Liver (tissue), 9 donors: Measurements from ENCODE around the gene ULK1. TPM values are rescaled to one million over a fixed set of nuclear protein-coding genes. Genes with fewer than 3 reads are reported as not detected.

ENCODE experiments used
- DNase-seq: peaks from one replicate; pipeline ENCODE4 v3.0.0-alpha.2; 2017; ENCODE audit warnings: low spot score
- H3K27ac ChIP-seq, 2 donors: one replicate each; pipeline ENCODE4 v1.7.0; 2013; ENCODE audit warnings: inconsistent platforms in 2 of 2, low read length in 2 of 2, control low read depth in 1 of 2, low read depth in 1 of 2, mild to moderate bottlenecking in 1 of 2
- H3K27me3 ChIP-seq, 4 donors: one replicate each; pipeline versions ENCODE4 v1.6.1 to v1.7.0; 2013; ENCODE audit warnings: low read length in 3 of 4, inconsistent platforms in 1 of 4, mild to moderate bottlenecking in 1 of 4, moderate library complexity in 1 of 4; ENCODE audit not compliant: control insufficient read depth in 4 of 4, insufficient read depth in 4 of 4
- H3K36me3 ChIP-seq, 4 donors: one replicate each; pipeline versions ENCODE4 v1.6.1 to v1.7.0; 2013; ENCODE audit warnings: low read length in 3 of 4, mild to moderate bottlenecking in 3 of 4, low read depth in 1 of 4, moderate library complexity in 1 of 4; ENCODE audit not compliant: control insufficient read depth in 4 of 4, insufficient read depth in 3 of 4
- H3K4me1 ChIP-seq, 4 donors: one replicate each; pipeline versions ENCODE4 v1.6.1 to v1.7.0; 2013; ENCODE audit warnings: low read length in 3 of 4, mild to moderate bottlenecking in 3 of 4, moderate library complexity in 1 of 4; ENCODE audit not compliant: control insufficient read depth in 4 of 4, insufficient read depth in 4 of 4
- H3K4me3 ChIP-seq, 3 donors: one replicate each; pipeline versions ENCODE4 v1.6.1 to v1.7.0; 2013; ENCODE audit warnings: low read length in 3 of 3, control low read depth in 1 of 3, low read depth in 1 of 3, mild to moderate bottlenecking in 1 of 3
- H3K9ac ChIP-seq, 2 donors: one replicate each; pipeline ENCODE4 v1.7.0; 2013; ENCODE audit warnings: low read length in 2 of 2, mild to moderate bottlenecking in 2 of 2, moderate library complexity in 2 of 2, control low read depth in 1 of 2, low read depth in 1 of 2
- H3K9me3 ChIP-seq, 4 donors: one replicate each; pipeline versions ENCODE4 v1.6.1 to v1.7.0; 2013; ENCODE audit warnings: low read length in 3 of 4; ENCODE audit not compliant: control insufficient read depth in 4 of 4
- EGR1 ChIP-seq, 2 donors: IDR thresholded peaks; 2 replicates each; pipeline ENCODE4 v1.6.1; 2016 to 2018; ENCODE audit warnings: antibody characterized with exemption in 2 of 2, low read depth in 2 of 2
- FOXA1 ChIP-seq: IDR thresholded peaks from 2 replicates; pipeline ENCODE4 v1.6.1; 2016; ENCODE audit warnings: antibody characterized with exemption
- FOXA2 ChIP-seq: IDR thresholded peaks from 2 replicates; pipeline ENCODE4 v1.6.1; 2016; ENCODE audit warnings: antibody characterized with exemption
- GABPA ChIP-seq, 2 donors: IDR thresholded peaks in 1 of 2; conservative IDR thresholded peaks in 1 of 2; 2 replicates each; pipeline ENCODE4 v1.6.1; 2016; ENCODE audit warnings: antibody characterized with exemption in 2 of 2, mild to moderate bottlenecking in 1 of 2, moderate library complexity in 1 of 2
- HNF4A ChIP-seq, 2 donors: conservative IDR thresholded peaks; 2 replicates each; pipeline ENCODE4 v1.6.1; 2016; ENCODE audit warnings: antibody characterized with exemption in 2 of 2, mild to moderate bottlenecking in 2 of 2
- HNF4G ChIP-seq: IDR thresholded peaks from 2 replicates; pipeline ENCODE4 v1.6.1; 2016; ENCODE audit warnings: antibody characterized with exemption
- JUND ChIP-seq, 2 donors: IDR thresholded peaks; 2 replicates each; pipeline ENCODE4 v1.6.1; 2016; ENCODE audit warnings: antibody characterized with exemption in 2 of 2
- NR2F2 ChIP-seq: IDR thresholded peaks from 2 replicates; pipeline ENCODE4 v1.6.1; 2016; ENCODE audit warnings: antibody characterized with exemption
- RAD21 ChIP-seq, 2 donors: IDR thresholded peaks; 2 replicates each; pipeline ENCODE4 v1.6.1; 2016; ENCODE audit warnings: antibody characterized with exemption in 2 of 2, mild to moderate bottlenecking in 2 of 2
- RXRA ChIP-seq, 2 donors: IDR thresholded peaks; 2 replicates each; pipeline ENCODE4 v1.6.1; 2017 to 2018; ENCODE audit warnings: antibody characterized with exemption in 2 of 2, mild to moderate bottlenecking in 1 of 2
- SP1 ChIP-seq: IDR thresholded peaks from 2 replicates; pipeline ENCODE4 v1.6.1; 2018; ENCODE audit warnings: antibody characterized with exemption, mild to moderate bottlenecking
- TAF1 ChIP-seq: conservative IDR thresholded peaks from 2 replicates; pipeline ENCODE4 v1.6.1; 2016; ENCODE audit warnings: antibody characterized with exemption, mild to moderate bottlenecking
- YY1 ChIP-seq: IDR thresholded peaks from 2 replicates; pipeline ENCODE4 v1.6.1; 2016; ENCODE audit warnings: antibody characterized with exemption, mild to moderate bottlenecking
- WGBS: extraction: QIAGEN DNeasy Blood & Tissue Kit; methylation state at CpG from one replicate; pipeline ENCODE4 v1.1.7; 2013; 5-methylcytosine and 5-hydroxymethylcytosine counted together
- polyA plus RNA-seq, 2 donors: library from polyadenylated mRNA; stranded (reverse) in 1 of 2; unstranded in 1 of 2; fragments of 200-250 nt in 1 of 2; fragments of >200 nt in 1 of 2; fragmentation: Nextera tagmentation in 1 of 2; extraction: Ambion mirVana in 1 of 2; gene quantifications; one replicate each; pipeline versions ENCODE4 v1.2.1 to v1.2.3, GENCODE V29; 2013 to 2015
- total RNA-seq, 2 donors: library from RNA; depleted of rRNA; stranded (reverse); fragments of >200 nt; gene quantifications; one replicate each; pipeline ENCODE4 v1.2.3, GENCODE V29; 2014
- TF ChIP-seq, protein P1 (sequence below): IDR thresholded peaks from 2 replicates; pipeline ENCODE4 v1.6.1; 2016; ENCODE audit warnings: antibody characterized with exemption
- TF ChIP-seq, protein P2 (sequence below): IDR thresholded peaks from 2 replicates; pipeline ENCODE4 v1.6.1; 2016; ENCODE audit warnings: antibody characterized with exemption
- TF ChIP-seq, protein P3 (sequence below): IDR thresholded peaks from 2 replicates; pipeline ENCODE4 v1.6.1; 2016; ENCODE audit warnings: antibody characterized with exemption
- TF ChIP-seq, protein P4 (sequence below): fragments of 150-350 bp; IDR thresholded peaks from 2 replicates; pipeline ENCODE4 v1.5.1; 2017; ENCODE audit warnings: improper control_type of control experiment, low read depth, low read length; ENCODE audit not compliant: missing input control
- TF ChIP-seq, protein P5 (sequence below): IDR thresholded peaks from 2 replicates; pipeline ENCODE4 v1.6.1; 2016; ENCODE audit warnings: antibody characterized with exemption, mild to moderate bottlenecking
- donor health status: healthy.
- donor health status: healthy.
- donor health status: healthy.
- donor health status: healthy.
- donor health status: healthy.

The ULK1 gene
- total and polyA plus RNA-seq, 4 donors: 12.5 to 41.7 (median 15.1) TPM

DNA sequence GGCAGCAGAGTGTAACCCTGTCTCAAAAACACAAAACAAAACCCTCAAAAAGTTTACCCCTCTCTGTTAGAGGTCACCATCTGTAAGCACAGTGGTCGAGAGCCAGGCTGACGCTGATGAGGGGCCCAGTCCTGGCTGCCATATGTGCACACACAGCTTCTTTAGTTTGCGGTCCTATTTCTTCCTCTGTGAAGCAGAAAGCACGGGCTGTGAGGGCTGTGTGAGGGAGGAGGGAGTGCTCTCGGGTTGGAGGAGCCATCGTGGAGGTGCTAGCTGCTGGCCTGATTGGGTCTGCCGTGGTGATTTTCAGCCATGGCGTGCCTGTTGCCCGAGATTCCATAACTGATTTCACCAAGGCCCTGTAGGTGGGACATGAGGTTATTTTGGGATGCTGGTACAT, 3.5 kb downstream of the ULK1 start:
- H3K9ac ChIP-seq: no peak overlapping the region
- 94% methylated on average over 9 of the region's 9 CpGs for WGBS
- TF ChIP-seq, protein P1, sequence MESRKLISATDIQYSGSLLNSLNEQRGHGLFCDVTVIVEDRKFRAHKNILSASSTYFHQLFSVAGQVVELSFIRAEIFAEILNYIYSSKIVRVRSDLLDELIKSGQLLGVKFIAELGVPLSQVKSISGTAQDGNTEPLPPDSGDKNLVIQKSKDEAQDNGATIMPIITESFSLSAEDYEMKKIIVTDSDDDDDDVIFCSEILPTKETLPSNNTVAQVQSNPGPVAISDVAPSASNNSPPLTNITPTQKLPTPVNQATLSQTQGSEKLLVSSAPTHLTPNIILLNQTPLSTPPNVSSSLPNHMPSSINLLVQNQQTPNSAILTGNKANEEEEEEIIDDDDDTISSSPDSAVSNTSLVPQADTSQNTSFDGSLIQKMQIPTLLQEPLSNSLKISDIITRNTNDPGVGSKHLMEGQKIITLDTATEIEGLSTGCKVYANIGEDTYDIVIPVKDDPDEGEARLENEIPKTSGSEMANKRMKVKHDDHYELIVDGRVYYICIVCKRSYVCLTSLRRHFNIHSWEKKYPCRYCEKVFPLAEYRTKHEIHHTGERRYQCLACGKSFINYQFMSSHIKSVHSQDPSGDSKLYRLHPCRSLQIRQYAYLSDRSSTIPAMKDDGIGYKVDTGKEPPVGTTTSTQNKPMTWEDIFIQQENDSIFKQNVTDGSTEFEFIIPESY: no peak
- TF ChIP-seq EGR1 (IDR thresholded peaks at IDR 0.05; ENCODE audit: low read depth in 2 of 2) (no peak), RAD21 (IDR thresholded peaks at IDR 0.05) (no peak), GABPA (IDR thresholded peaks at IDR 0.05 in 1 of 2, conservative IDR thresholded peaks at IDR 0.05 in 1 of 2) (no peak), FOXA2 (no peak), JUND (IDR thresholded peaks at IDR 0.05) (no peak), FOXA1 (no peak), YY1 (no peak), HNF4A (conservative IDR thresholded peaks at IDR 0.05) (no peak), RXRA (IDR thresholded peaks at IDR 0.05) (no peak), TAF1 (no peak), NR2F2 (no peak), SP1 (no peak), HNF4G (no peak)
- TF ChIP-seq, protein P2, sequence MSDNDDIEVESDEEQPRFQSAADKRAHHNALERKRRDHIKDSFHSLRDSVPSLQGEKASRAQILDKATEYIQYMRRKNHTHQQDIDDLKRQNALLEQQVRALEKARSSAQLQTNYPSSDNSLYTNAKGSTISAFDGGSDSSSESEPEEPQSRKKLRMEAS: no peak
- TF ChIP-seq, protein P3, sequence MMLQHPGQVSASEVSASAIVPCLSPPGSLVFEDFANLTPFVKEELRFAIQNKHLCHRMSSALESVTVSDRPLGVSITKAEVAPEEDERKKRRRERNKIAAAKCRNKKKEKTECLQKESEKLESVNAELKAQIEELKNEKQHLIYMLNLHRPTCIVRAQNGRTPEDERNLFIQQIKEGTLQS: no peak
- TF ChIP-seq, protein P4, sequence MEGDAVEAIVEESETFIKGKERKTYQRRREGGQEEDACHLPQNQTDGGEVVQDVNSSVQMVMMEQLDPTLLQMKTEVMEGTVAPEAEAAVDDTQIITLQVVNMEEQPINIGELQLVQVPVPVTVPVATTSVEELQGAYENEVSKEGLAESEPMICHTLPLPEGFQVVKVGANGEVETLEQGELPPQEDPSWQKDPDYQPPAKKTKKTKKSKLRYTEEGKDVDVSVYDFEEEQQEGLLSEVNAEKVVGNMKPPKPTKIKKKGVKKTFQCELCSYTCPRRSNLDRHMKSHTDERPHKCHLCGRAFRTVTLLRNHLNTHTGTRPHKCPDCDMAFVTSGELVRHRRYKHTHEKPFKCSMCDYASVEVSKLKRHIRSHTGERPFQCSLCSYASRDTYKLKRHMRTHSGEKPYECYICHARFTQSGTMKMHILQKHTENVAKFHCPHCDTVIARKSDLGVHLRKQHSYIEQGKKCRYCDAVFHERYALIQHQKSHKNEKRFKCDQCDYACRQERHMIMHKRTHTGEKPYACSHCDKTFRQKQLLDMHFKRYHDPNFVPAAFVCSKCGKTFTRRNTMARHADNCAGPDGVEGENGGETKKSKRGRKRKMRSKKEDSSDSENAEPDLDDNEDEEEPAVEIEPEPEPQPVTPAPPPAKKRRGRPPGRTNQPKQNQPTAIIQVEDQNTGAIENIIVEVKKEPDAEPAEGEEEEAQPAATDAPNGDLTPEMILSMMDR: no peak
- TF ChIP-seq, protein P5, sequence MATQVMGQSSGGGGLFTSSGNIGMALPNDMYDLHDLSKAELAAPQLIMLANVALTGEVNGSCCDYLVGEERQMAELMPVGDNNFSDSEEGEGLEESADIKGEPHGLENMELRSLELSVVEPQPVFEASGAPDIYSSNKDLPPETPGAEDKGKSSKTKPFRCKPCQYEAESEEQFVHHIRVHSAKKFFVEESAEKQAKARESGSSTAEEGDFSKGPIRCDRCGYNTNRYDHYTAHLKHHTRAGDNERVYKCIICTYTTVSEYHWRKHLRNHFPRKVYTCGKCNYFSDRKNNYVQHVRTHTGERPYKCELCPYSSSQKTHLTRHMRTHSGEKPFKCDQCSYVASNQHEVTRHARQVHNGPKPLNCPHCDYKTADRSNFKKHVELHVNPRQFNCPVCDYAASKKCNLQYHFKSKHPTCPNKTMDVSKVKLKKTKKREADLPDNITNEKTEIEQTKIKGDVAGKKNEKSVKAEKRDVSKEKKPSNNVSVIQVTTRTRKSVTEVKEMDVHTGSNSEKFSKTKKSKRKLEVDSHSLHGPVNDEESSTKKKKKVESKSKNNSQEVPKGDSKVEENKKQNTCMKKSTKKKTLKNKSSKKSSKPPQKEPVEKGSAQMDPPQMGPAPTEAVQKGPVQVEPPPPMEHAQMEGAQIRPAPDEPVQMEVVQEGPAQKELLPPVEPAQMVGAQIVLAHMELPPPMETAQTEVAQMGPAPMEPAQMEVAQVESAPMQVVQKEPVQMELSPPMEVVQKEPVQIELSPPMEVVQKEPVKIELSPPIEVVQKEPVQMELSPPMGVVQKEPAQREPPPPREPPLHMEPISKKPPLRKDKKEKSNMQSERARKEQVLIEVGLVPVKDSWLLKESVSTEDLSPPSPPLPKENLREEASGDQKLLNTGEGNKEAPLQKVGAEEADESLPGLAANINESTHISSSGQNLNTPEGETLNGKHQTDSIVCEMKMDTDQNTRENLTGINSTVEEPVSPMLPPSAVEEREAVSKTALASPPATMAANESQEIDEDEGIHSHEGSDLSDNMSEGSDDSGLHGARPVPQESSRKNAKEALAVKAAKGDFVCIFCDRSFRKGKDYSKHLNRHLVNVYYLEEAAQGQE: no peak
- H3K27me3 ChIP-seq: no peaks in the 10 kb centered on the region
- H3K9me3 ChIP-seq: no peaks in the 10 kb centered on the region
- H3K36me3 ChIP-seq: peaks cover 0 to 6% (median 0%) of the 10 kb centered on the region in 4 donors
- peaks cover 5 to 27% (median 13%) of the 10 kb centered on the region in 4 donors for H3K4me1 ChIP-seq
- H3K4me3 ChIP-seq: no peak overlapping the region
- no peak overlapping the region for H3K27ac ChIP-seq
- no peak for DNase-seq
